ENCODE measurements around the gene SELENON. TPM values are rescaled to one million over a fixed set of nuclear protein-coding genes. Genes with fewer than 3 reads are reported as not detected.
A peak's percentile ranks its signal among the peaks of the same experiment; 100 is the strongest.

Gene SELENON, protein sequence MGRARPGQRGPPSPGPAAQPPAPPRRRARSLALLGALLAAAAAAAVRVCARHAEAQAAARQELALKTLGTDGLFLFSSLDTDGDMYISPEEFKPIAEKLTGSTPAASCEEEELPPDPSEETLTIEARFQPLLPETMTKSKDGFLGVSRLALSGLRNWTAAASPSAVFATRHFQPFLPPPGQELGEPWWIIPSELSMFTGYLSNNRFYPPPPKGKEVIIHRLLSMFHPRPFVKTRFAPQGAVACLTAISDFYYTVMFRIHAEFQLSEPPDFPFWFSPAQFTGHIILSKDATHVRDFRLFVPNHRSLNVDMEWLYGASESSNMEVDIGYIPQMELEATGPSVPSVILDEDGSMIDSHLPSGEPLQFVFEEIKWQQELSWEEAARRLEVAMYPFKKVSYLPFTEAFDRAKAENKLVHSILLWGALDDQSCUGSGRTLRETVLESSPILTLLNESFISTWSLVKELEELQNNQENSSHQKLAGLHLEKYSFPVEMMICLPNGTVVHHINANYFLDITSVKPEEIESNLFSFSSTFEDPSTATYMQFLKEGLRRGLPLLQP
- 24.3 and 36.5 TPM in 2 replicates for total RNA-seq (2014; rRNA removed; shearing (Covaris generic))
- polyA plus RNA-seq (2015; cell fraction: cytosol; rRNA removed) = 108 and 125 TPM in 2 replicates
- 54.0 and 57.1 TPM in 2 replicates for polyA plus RNA-seq (2015; cell fraction: nucleus; rRNA removed)

DNA sequence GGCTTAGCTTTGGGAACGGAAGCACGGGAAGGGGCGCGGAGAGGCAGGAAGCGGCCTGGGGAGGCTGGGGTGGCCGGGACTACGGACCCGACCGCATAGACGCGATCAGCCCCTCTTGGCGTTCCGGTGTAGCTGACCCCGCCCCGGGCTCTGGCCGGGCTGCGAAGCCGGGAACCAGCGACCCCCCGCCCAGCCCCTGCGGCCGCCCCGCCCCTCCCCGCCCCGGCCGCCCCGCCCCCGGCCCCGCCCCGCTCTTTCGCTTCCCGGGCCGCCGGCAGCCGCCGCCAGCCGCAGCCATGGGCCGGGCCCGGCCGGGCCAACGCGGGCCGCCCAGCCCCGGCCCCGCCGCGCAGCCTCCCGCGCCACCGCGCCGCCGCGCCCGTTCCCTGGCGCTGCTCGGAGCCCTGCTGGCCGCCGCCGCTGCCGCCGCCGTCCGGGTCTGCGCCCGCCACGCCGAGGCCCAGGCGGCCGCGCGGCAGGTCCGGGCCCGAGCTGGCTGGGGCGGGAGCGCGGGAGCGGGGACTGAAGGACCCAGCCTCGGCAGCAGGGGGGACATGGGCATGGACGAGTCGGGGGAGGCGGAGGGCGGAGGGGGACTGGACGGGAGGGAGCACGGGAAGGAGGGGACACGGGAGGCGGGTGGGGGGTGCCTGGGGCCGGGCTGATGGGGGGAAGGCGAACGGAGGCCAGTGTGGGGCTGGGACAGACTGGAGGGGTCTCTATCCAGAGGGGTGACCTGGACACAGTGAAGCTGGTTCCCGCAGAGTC, at the start of gene SELENON:
Gene SELENON, plus strand, starts transcription at position 259 of the 768 bp plus-strand sequence. Its CDS starts 38 bp downstream, at position 297.
- DNase-seq (ENCODE audit: low read depth) = peak; percentile 54

GRCh38 chr1:25750923-25751605, 48.9 kb upstream of the SELENON start:
- DNase-seq (ENCODE audit: low read depth) = no peak

GRCh38 chr1:25754470-25755181, 45.4 kb upstream of the SELENON start:
- no peak for DNase-seq (ENCODE audit: low read depth)

GRCh38 chr1:25755475-25756125, 44.4 kb upstream of the SELENON start:
- DNase-seq (ENCODE audit: low read depth) = no peak

GRCh38 chr1:25756215-25756614, 43.8 kb upstream of the SELENON start:
- no peak for DNase-seq (ENCODE audit: low read depth)

GRCh38 chr1:25757151-25757845, 42.7 kb upstream of the SELENON start:
- DNase-seq (ENCODE audit: low read depth) = no peak

DNA sequence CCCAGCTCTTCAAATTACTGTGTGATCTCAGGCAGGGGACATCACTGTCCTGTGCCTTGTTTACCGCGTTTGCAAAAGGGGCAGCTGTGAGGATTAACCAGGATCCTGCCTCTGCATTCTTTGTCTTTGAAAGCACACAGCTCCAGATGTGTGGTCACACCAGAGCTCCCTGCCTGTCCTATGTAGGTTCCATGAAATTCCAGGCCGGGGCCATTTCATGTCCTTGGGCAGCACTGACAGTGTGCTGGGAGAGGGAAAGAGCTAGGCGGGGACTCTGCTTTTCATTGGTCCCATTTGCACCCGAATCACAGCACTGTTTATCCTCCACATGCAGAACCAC, 42.2 kb upstream of the SELENON start:
- no peak for DNase-seq (ENCODE audit: low read depth)

DNA sequence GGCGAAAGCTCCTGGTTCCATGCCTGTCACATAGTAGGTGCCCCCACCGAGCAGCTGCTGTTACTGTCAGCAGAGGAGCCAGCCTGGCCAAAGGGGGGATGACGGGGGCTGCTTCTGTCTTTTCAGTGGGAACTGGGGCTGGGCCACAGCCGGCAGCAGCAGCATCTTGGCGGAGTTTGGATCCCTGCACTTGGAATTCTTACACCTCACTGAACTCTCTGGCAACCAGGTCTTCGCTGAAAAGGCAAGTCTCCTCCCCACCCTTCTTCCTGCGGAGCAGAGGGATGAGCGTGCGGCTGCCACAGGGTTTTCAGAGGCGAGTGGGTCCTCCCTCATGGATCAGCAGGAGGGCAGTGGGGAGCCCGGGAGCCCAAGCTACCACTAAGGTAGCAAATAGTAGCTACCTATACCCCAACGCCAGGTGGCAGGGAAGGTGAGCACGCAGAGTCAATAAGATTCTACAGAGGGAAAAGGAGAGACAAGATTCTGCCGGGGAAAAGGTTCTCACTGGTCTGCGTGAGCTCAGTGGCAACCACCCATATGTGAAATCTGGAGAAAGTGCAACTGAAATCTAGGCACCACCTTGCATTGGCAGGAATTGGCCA, 41.4 kb upstream of the SELENON start:
- DNase-seq (ENCODE audit: low read depth) = no peak

- DNase-seq (ENCODE audit: low read depth) = no peak
Observed at GRCh38 chr1:25760122-25760719, 39.8 kb upstream of the SELENON start.

- DNase-seq (ENCODE audit: low read depth) = no peak
Observed at GRCh38 chr1:25760871-25761270, 39.1 kb upstream of the SELENON start.

DNA sequence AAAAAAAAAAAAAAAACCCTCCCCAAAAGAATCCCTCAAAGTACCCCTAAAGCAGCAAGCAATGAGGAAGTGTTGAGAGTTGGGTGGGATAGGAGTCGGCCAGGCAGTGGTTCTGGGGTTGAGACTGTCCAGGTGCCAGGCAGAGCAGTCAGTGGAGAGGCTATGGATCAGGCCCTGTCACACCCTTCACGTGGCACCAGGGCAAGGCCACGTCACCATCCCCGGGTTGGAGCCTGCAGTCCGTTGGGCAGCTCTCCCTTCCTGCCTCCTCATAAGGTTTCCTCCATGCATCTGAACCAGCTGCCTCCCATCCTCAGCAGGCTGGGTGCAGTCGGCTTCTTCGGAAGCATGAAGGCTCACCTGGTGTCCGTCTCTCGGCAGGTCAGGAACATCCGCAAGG, 36.5 kb upstream of the SELENON start:
- DNase-seq (ENCODE audit: low read depth) = no peak

- DNase-seq (ENCODE audit: low read depth) = no peak
Observed at GRCh38 chr1:25765136-25765922, 34.7 kb upstream of the SELENON start.

DNA sequence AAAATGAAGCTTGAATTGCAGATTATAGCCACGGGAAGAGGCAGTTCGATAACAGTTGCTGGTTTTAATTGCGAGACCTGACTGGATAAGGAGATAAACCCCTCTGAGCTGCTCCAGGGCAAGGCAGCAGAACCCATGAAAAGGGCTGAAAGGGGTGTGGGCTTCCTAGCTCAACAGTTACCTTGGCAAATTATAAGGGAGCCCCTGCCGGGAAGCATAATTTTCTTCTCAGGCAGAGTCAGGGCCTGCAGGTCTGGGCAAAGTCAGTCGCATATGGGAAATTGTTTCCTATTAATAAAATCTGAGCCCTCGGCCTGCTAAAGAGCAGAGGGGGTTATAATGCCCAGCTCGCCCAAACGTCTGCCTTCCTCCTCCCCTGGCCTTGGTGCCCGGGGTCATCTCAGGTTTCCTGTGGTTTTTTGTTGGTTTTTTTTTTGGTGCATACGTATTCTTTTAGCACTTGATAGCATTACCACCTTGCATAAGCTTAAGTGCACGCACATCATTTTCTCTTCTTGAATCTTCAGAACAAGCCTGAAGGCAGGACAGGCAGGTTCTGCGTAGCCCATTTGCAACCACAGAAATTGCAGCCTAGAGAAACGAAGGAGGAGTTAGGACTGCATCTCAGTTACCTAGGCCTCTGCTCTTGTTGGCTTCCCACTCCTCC, 33.9 kb upstream of the SELENON start:
- DNase-seq (ENCODE audit: low read depth) = no peak

GRCh38 chr1:25766721-25767436, 33.1 kb upstream of the SELENON start:
- DNase-seq (ENCODE audit: low read depth) = no peak

GRCh38 chr1:25767437-25767770, 32.6 kb upstream of the SELENON start:
- no peak for DNase-seq (ENCODE audit: low read depth)

DNA sequence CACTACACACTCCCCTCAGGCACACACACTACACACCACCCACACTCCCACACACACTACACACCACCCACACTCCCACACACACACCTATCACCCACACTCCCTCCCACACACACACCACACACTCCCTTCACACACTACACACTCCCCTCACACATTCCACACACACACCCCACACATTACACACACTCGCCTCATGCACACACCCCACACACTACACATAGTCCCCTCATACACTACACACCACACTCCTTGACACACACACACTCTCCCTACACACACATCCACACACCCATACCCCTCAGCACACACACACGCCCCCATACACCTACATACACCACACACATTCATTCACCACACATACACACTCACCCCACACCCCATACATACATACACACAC, 31.0 kb upstream of the SELENON start:
- DNase-seq (ENCODE audit: low read depth) = no peak

All from HT1080 (cell line).